Keratinocyte (primary cell): Measurements from ENCODE around the gene METTL27. TPM values are rescaled to one million over a fixed set of nuclear protein-coding genes. Genes with fewer than 3 reads are reported as not detected.

Experiments used
- DNase-seq: peaks from one replicate; pipeline ENCODE4 v3.0.0-alpha.2; 2011; ENCODE audit warnings: low read depth, missing footprints, low spot score
- FAIRE-seq: peaks from 2 replicates; lab custom pipeline; 2011; peaks lifted over from hg19 to GRCh38; lab: Jason Lieb, UNC
- H2AFZ ChIP-seq: 2 replicates; pipeline ENCODE4 v1.6.0; 2012; ENCODE audit warnings: low read length, control low read depth, inconsistent platforms; ENCODE audit not compliant: control insufficient read depth
- H3K27ac ChIP-seq: 2 replicates; pipeline ENCODE4 v1.5.1; 2011; ENCODE audit warnings: low read length; ENCODE audit not compliant: control insufficient read depth, insufficient read depth
- H3K27me3 ChIP-seq: 3 replicates; pipeline ENCODE4 v1.6.0; 2011; ENCODE audit warnings: low read length; ENCODE audit not compliant: control insufficient read depth, insufficient read depth; ENCODE audit errors: extremely low read depth
- H3K36me3 ChIP-seq, 2 experiments: 2 replicates in 1 of 2; 3 replicates in 1 of 2; pipeline ENCODE4 v1.5.1; 2011; ENCODE audit warnings: low read length in 2 of 2, mild to moderate bottlenecking in 1 of 2; ENCODE audit not compliant: control insufficient read depth in 2 of 2, insufficient read depth in 2 of 2; ENCODE audit errors: extremely low read depth in 1 of 2
- H3K4me1 ChIP-seq: 3 replicates; pipeline ENCODE4 v1.5.1; 2011; ENCODE audit warnings: low read length; ENCODE audit not compliant: control insufficient read depth, insufficient read depth; ENCODE audit errors: extremely low read depth
- H3K4me2 ChIP-seq: 3 replicates; pipeline ENCODE4 v1.6.0; 2011; ENCODE audit warnings: low read depth, low read length; ENCODE audit not compliant: control insufficient read depth, insufficient read depth; ENCODE audit errors: extremely low read depth
- H3K4me3 ChIP-seq, 3 experiments: fragments of 200-600 bp in 1 of 3; sonication (generic) in 1 of 3; 2 replicates in 2 of 3; 3 replicates in 1 of 3; pipeline ENCODE4 v1.5.1; 2011 to 2016; ENCODE audit warnings: low read length in 3 of 3, mild to moderate bottlenecking in 3 of 3, control low read depth in 2 of 3, inconsistent platforms in 1 of 3, low read depth in 1 of 3, mixed read lengths in 1 of 3, mixed run types in 1 of 3, moderate library complexity in 1 of 3; ENCODE audit not compliant: control insufficient read depth in 2 of 3, insufficient read depth in 2 of 3; ENCODE audit errors: extremely low read depth in 1 of 3
- H3K79me2 ChIP-seq: 2 replicates; pipeline ENCODE4 v1.6.0; 2012; ENCODE audit warnings: low read length; ENCODE audit not compliant: control insufficient read depth, insufficient read depth
- H3K9ac ChIP-seq: 3 replicates; pipeline ENCODE4 v1.6.0; 2011; ENCODE audit warnings: low read length; ENCODE audit not compliant: control insufficient read depth, insufficient read depth; ENCODE audit errors: extremely low read depth
- H3K9me1 ChIP-seq: 3 replicates; pipeline ENCODE4 v1.6.0; 2011; ENCODE audit warnings: low read length; ENCODE audit not compliant: control insufficient read depth, insufficient read depth; ENCODE audit errors: extremely low read depth
- H3K9me3 ChIP-seq: 2 replicates; pipeline ENCODE4 v1.5.1; 2012; ENCODE audit warnings: low read depth, low read length; ENCODE audit not compliant: control insufficient read depth
- H4K20me1 ChIP-seq: 3 replicates; pipeline ENCODE4 v1.6.0; 2011; ENCODE audit warnings: low read length; ENCODE audit not compliant: control insufficient read depth, insufficient read depth; ENCODE audit errors: extremely low read depth
- CTCF ChIP-seq, 3 experiments: IDR thresholded peaks in 1 of 3; conservative IDR thresholded peaks in 1 of 3; optimal IDR thresholded peaks in 1 of 3; 2 replicates in 2 of 3; 3 replicates in 1 of 3; pipeline versions ENCODE3 to v1.5.1; 2011; ENCODE audit warnings: low read length in 3 of 3, mild to moderate bottlenecking in 3 of 3, moderate library complexity in 2 of 3, control low read depth in 1 of 3, inconsistent platforms in 1 of 3; ENCODE audit not compliant: insufficient read depth in 2 of 3; ENCODE audit errors: extremely low read depth in 1 of 3
- EZH2 ChIP-seq: IDR thresholded peaks from one replicate; pipeline ENCODE4 v1.6.1; 2012; ENCODE audit warnings: inconsistent platforms, mild to moderate bottlenecking, low read length, moderate library complexity
- dilution Hi-C: fragments of 300-500 bp; cut with MboI; formaldehyde crosslinking; loops from one replicate; pipeline ENCODE4 v1.7.0; 2020; ENCODE audit warnings: low sequenced_read_pairs; ENCODE audit not compliant: extremely low pct_ligation_motif_present
- polyA plus RNA-seq, 5 experiments: library from polyadenylated mRNA; depleted of rRNA in 3 of 5; stranded (reverse) in 3 of 5; stranded (forward) in 1 of 5; unstranded in 1 of 5; fragments of >200 nt; gene quantifications; 1 replicate in 1 of 5; 2 replicates in 3 of 5; 3 replicates in 1 of 5; pipeline versions ENCODE4 v1.2.1 to v1.2.3, GENCODE V29; 2011 to 2012; ENCODE audit warnings: missing spikeins in 2 of 5, low read depth in 1 of 5, low replicate concordance in 1 of 5

METTL27 gene
- polyA plus RNA-seq, 1 donor (not counting 4 experiments of a cell fraction or from before 2014, with no cell fraction given), result 0.90 TPM

GRCh38 chr7:73809467-73809951 is 32.8 kb downstream of the METTL27 start:
- peak overlapping the region; percentile 51 for H3K4me2 ChIP-seq
- dilution Hi-C loops, result no loop called here
- no peak for FAIRE-seq
- no peak overlapping the region for H3K9ac ChIP-seq
- H3K9me3 ChIP-seq, result no peaks in the 10 kb centered on the region
- no peaks in the 10 kb centered on the region for H3K27me3 ChIP-seq
- H3K27ac ChIP-seq, result no peak overlapping the region
- H2AFZ ChIP-seq, result peak overlapping the region; percentile 84
- no peaks in the 10 kb centered on the region for H3K79me2 ChIP-seq
- no peaks in the 10 kb centered on the region for H4K20me1 ChIP-seq
- no peaks in the 10 kb centered on the region for H3K36me3 ChIP-seq
- H3K4me1 ChIP-seq, result peaks cover 6% of the 10 kb centered on the region
- no peak for TF ChIP-seq EZH2
- no peak overlapping the region for H3K4me3 ChIP-seq
- no peak for DNase-seq
- no peaks in the 10 kb centered on the region for H3K9me1 ChIP-seq

GRCh38 chr7:73802459-73802858 is 39.9 kb downstream of the METTL27 start:
- no peak overlapping the region for H3K4me3 ChIP-seq
- H3K4me1 ChIP-seq, result peaks cover 7% of the 10 kb centered on the region
- dilution Hi-C loops, result no loop called here
- no peak for TF ChIP-seq EZH2
- no peak for TF ChIP-seq CTCF (optimal IDR thresholded peaks at IDR 0.05 in 1 of 3, IDR thresholded peaks at IDR 0.05 in 1 of 3, conservative IDR thresholded peaks at IDR 0.05 in 1 of 3; ENCODE audit: extremely low read depth in 1 of 3, insufficient read depth in 2 of 3, low read length in 3 of 3)
- DNase-seq (no peak), FAIRE-seq (no peak)
- H2AFZ ChIP-seq, result no peak overlapping the region
- H4K20me1 ChIP-seq, result no peaks in the 10 kb centered on the region
- no peaks in the 10 kb centered on the region for H3K27me3 ChIP-seq
- no peaks in the 10 kb centered on the region for H3K36me3 ChIP-seq
- H3K4me2 ChIP-seq, result no peak overlapping the region
- no peak overlapping the region for H3K9ac ChIP-seq
- no peaks in the 10 kb centered on the region for H3K9me3 ChIP-seq
- no peaks in the 10 kb centered on the region for H3K79me2 ChIP-seq
- no peak overlapping the region for H3K27ac ChIP-seq
- no peaks in the 10 kb centered on the region for H3K9me1 ChIP-seq

- no peaks in the 10 kb centered on the region for H3K9me1 ChIP-seq
- H3K27ac ChIP-seq, result no peak overlapping the region
- H3K9ac ChIP-seq, result no peak overlapping the region
- no peaks in the 10 kb centered on the region for H4K20me1 ChIP-seq
- TF ChIP-seq CTCF (optimal IDR thresholded peaks at IDR 0.05 in 1 of 3, IDR thresholded peaks at IDR 0.05 in 1 of 3, conservative IDR thresholded peaks at IDR 0.05 in 1 of 3; ENCODE audit: extremely low read depth in 1 of 3, insufficient read depth in 2 of 3, low read length in 3 of 3) (no peak), EZH2 (no peak)
- no peaks in the 10 kb centered on the region for H3K27me3 ChIP-seq
- no peak for DNase-seq
- no peak overlapping the region for H3K4me2 ChIP-seq
- no peak overlapping the region for H3K4me3 ChIP-seq
- H3K79me2 ChIP-seq, result no peaks in the 10 kb centered on the region
- H2AFZ ChIP-seq, result no peak overlapping the region
- H3K4me1 ChIP-seq, result peaks cover 7% of the 10 kb centered on the region
- H3K9me3 ChIP-seq, result no peaks in the 10 kb centered on the region
- dilution Hi-C loops, result no loop called here
- FAIRE-seq, result no peak
- no peaks in the 10 kb centered on the region for H3K36me3 ChIP-seq
Observed at GRCh38 chr7:73801577-73801976, 40.7 kb downstream of the METTL27 start.
